Hematopoietic multipotent progenitor cell (in vitro differentiated cells): Measurements from ENCODE around the gene CPNE1. TPM values are rescaled to one million over a fixed set of nuclear protein-coding genes. Genes with fewer than 3 reads are reported as not detected.

ENCODE experiments used
- DNase-seq, 3 donors: peaks; one replicate each; pipeline ENCODE4 v3.0.0-alpha.2; 2011 to 2015; ENCODE audit warnings: low read depth in 2 of 3, low spot score in 2 of 3
- total RNA-seq: library from RNA; depleted of rRNA; stranded (reverse); fragments of >200 nt; gene quantifications from one replicate; pipeline ENCODE4 v1.2.3, GENCODE V29; 2012

Gene CPNE1
- total RNA-seq, 1 donor: 369 TPM

DNA sequence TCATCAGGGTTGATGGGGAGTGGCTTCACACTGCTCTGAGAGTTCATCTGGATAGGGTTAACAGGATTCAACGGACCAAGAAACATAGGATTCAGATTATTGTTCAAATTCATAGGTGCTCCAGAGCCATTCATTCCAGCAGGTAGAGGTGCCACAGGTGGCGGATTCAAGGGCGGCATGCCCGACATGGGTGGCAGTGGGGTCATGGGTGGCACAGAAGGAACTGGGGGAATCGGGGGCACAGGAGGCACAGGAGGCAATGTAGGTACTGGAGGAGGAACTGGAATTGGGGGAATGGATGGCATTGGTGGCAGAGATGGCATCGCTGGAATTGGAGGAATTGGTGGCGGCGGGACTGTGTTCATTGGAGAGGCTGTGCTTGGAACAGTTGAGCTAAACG lies 10.3 kb downstream of the CPNE1 start:
- DNase-seq: no peak

DNA sequence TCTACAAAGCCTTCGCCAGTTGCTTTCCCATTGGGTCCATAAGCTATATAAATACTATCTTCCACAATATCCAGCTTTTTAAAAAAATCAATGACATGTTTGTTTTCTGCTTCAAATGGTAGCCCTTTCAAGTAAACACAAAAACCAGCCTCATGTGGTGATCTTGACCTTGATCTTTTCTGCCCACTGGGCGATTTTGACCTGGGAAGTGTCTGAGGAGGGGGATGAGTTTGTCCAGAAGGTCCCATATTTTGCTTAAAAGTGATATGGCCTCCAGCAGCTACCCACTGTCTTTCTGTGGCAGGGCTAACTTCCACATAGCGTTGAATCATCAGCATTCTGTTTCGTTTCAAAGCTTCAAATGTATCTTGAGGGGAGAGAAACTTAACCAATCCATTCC lies 10.8 kb downstream of the CPNE1 start:
- DNase-seq: no peak

DNA sequence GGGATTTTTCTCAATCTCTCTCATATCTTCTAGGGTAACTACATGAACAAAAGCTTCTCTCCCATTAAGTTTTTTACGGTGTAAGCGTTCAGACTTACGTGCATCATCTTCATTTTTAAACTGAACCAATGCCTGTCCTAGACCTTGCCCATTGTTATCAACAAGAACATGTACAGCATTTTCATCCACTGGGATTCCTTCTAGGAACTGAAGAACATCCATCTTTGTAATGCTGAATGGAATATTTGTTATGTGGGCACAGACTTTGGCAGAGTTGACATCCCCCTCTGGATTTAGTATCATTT lies 11.3 kb downstream of the CPNE1 start:
- no peak for DNase-seq

DNA sequence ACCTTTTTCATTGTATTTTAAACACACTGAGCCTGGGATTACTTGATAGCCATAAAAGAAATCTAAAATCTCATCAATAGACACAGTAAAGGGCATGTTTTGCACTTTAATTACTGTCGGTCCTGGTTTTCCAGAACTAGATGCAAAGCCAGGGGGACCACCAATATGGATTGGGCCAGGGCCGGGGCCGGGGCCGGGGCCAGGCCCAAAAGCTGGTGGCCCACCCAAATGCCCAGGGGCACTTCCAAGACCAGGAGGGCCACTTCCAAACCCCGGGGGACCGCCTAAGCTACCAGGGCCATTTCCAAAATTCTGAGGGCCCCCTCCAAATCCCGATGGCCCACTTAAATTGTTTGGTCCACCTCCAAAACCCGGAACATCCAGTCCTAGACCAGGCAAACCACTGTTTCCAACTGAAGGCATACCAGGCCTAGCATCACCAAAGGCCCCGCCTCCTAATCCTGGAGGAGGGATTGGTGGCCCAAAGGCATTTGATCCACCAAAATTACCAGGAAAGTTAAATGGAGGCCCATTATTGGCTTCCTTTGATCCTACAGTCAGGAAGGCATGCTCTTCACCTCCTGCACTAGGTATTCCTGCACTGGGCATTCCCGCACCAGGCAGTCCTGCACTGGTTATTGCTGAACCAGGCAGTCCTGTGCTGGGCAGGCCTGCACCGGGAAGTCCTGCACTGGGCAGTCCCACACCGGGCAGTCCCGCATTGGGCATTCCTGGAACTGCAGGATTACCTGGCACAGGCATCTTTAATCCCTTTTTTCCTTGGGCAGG lies 11.9 kb downstream of the CPNE1 start:
- no peak for DNase-seq

DNA sequence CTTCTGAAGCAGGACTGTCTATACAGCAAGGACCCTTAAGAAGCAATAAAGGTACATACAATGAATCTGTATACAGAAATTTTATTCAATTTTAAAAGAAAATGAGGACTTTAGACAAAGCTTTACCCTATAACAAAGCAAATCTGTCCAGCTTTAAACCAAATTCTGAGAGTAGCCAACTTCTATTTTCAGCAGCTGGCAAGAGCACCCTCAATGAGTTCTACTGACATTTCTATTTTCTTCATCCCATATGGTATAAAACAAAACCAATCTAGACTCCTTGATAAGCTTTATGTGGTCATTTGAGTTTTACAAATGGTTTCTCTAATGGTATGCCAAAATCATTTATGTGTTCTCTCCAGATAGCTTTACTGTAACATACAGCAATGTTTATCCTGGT lies 12.7 kb downstream of the CPNE1 start:
- DNase-seq: no peak

DNA sequence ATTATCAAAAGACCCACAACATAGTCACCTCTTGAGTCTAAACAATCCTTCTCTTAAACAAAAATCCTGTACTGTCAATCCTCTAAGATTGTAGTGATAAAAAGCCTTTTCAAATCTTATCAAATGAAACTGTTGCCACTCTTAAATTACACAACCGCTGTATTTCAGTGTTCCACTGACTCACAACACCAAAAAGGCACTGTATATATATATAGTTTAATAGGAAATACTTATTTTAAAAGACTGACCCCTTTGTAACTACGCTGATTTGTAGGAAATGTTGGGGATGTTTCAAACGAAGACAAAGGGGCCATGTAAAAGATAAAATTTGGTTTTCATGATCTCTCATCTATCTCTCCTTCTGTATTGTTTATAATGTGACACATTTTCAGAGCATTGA lies 14.1 kb downstream of the CPNE1 start:
- no peak for DNase-seq

DNA sequence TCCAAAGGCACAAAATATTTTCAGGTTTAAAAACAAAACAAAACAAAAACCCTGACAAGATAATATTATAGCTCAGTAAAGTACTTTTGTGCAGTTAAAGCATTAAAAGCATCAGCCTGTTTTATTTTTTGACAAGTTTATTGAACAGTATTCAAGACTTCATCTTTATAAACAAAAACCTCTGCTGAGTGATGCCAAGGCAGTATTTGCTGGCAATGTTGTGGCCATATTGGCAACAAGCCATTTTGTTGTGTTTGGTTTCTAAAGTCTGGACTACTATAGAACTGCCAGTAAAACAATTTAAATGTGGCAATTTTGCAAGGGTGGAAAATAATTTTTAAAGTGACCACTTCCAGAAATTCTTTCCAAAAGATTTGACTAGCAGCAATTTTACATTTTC lies 15.9 kb downstream of the CPNE1 start:
- DNase-seq: no peak

DNA sequence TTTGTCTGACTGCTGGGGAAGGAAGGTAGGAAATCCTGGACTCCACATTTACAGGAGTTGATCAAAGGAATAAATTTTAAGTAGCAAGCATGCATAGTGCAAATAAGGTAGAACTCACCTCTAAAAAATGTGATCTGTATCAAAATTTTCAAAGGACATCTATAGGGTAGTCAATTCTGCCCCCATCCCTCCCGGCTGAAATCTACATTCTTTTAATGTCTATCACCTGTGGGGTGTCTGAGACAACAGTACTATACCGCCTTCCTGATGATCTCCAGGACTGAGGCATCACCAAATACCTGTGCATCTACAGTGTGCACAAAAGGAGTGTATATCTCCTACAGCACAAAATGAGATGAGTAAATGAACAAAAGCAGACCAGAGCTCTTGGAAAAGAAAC lies 19.9 kb downstream of the CPNE1 start:
- DNase-seq: no peak

DNA sequence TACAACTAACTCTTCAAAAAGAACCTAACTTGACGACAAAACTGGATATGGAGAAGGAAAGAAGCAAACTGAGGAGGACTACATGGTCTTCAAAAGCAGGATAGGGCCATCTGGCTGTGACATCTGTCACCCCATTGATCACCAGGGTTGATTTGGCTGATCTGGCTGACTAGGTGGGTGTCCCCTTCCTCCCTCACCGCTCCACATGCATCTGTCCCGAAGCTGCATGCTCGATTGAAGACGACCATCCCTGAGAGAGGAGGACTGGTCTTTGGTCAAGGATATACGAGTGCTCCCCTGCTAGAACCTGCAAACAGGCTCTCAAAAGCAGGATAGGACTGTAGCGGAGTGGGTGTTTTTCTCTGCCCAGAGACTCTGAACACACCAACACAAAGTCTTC lies 21.7 kb downstream of the CPNE1 start:
- no peak for DNase-seq

DNA sequence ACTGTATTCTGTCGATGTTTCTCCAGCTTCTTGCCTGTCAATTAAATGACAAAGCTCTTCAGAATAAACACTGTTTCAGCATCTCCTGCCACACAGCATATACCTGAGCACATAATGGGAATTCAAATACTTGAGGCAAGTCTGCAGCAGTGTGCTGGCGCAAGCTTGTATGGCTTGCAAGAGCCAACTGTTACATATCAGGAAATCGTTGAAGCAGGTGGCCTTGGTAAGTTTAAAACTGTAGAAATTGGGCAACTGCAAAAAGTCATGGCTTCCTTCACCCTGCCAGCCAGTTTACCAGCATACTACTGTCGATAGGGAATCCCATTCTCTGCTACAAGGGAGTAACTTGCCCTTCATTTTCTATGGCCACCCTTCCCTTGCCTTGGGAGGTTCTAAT lies 23.0 kb downstream of the CPNE1 start:
- no peak for DNase-seq

DNA sequence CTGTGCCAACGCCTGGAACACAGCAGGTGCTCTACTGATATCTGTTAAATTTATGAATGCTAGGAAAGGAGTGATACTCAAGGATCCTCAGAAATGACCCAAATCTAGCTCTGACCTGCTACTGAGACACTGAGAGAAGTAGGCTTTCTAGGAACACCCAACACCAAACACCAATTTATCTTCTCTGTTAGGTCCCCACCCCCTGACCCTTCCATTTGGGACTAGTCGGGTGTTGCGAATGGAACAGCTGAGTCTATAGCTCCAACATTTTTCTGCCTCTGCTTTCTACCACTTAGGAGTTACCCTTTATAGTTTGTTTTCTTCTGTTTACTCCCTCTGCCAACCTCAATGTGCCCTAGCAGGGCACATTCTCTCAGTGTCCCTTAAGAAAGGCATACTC lies 24.0 kb downstream of the CPNE1 start:
- DNase-seq: no peak

DNA sequence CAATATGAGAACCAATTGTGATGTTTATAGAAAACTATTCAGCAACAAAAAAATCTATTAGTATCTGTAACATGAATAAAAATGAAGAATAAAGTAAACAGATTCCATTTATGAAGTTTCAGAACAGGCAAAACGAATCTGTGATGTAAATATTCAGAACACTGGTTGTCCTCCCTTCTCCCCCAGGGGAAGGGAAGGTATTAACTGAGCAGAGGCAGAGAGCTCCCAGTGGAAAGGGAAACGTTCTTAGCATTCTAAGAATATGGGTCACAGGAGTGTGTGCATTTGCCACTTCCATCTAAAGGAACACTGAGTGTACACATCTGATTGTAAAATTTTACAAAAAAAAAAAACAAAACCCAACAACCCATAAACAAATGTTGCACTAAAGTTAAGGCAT lies 25.9 kb downstream of the CPNE1 start:
- no peak for DNase-seq

DNA sequence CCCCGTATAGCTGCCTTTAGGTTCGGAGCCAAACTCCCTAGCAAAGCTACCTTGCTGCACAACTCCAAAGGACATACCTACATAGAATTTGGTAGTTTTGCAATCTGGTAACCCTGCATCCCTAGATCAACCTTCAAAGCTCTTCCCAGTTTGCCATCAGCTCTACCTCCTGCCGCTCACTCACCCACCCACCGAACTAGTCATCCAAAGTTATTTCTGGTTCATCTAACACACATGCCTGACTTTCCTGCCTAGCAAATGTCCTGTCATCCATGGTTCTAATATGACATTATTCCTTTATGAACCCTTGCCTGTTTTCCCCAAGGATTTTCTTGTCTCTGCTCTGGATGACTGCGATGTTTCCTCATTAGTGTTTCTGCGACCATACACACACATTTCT lies 27.4 kb downstream of the CPNE1 start:
- DNase-seq: no peak

DNA sequence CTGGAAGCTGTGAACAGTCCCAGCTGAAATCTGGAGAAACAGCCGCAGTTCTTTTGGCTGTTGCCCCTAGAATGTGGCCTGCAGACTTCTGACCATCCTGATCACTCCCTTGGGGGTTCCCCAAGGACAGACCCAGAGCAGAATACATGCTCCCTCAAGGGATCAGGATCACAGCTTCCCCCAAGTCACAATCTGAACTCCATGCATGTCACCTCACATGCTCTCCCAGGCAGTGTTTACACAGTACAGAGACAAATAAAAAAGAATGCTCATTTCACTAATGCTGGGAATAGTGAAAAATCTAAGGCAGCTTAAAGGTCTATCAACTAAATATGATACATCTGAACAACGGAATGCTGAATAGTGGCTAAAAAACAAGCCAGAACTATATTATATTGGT lies 28.6 kb downstream of the CPNE1 start:
- DNase-seq: no peak

DNA sequence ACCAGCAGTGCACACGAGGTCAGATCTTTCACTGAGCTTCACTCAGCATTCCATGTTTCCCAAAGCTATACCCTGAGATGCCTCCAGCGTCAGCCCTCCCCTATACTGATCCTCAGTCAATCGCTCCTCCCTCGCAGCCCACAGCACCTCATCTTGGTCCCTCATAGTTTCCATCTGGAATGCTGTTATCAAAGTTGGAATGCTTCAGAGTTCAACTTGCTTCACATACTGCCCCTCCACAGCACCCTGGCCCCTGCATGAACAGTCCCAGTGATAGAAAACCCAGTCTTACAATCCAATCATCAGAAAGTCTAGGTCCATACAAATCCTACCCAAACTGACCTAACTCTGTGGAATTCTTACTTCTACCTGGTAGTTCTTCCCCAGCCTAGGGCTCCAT lies 29.0 kb downstream of the CPNE1 start:
- no peak for DNase-seq

DNA sequence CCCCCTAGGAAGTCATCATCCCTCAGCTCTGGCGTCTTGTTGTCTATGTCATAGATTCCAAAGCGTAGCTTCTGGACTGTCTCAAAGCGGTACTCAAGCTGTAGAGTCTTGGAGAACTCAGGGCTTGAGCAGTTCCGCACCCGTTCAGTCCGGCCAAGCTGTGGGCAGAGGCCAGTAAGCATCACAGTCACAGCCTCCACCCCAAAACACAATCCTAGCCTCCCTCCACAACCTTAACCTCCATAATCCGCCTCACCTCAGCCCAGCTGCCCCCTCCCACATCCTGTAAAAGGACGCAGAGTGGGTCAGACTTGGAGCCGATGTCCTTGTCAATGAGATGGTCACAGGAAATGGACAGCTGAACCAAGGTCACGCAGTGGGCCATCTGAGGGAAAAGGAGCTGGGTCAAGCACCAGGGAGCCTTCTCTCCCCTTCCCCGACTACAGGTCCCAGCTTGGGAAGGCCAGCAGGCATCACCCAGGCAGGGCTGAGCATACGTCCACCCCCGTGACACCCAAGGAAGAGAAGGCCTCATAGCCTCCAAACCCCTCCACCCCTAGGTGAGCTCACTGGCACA lies 32.1 kb downstream of the CPNE1 start:
- no peak for DNase-seq

DNA sequence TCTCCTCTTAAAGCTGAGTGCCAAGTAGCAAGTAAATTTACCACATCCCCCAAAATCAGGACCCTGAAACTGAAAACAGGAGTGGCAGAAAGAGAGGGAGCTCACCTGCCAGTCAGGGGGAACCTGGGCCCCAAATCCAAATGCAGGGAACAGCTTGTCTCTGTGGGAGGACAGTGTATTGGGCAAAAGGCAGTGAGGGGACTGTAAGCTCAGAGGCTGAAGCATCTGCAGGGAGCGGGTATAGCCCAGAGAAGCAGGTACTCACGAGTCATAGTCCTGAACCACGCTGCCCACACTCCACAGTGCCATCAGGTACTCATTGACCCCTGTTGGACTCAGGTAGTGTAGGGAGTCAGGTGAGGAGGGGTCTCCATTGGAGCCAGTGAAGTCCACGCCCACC lies 34.1 kb downstream of the CPNE1 start:
- DNase-seq: no peak

DNA sequence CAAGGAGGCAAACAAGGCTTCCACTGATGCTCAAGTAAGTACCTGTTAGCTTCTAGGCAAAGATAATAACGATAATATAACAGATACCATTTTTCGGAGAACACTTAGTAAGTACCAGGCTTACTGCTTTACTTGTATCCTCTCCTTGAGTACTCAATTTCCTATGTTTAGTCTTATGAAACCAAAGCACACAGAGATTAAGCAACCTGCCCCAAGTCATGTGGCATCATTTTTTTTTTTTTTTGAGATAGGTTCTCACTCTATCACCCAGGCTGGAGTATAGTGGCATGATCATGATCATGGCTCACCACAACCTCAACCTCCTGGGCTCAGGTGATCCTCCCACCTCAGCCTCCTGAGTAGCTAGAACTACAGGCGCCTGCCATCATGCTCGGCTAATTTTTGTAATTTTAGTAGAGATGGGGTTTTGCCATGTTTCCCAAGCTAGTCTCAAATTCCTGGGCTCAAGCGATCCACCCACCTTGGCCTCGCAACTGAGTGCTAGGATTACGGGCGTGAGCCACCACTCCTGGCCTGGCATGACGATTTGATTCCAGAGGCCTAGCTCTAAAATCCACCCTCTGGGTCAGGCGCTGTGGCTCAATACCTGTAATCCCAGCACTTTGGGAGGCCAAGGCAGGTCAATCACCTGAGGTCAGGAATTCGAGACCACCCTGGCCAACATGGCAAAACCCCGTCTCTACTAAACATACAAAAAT lies 35.1 kb downstream of the CPNE1 start:
- no peak for DNase-seq

DNA sequence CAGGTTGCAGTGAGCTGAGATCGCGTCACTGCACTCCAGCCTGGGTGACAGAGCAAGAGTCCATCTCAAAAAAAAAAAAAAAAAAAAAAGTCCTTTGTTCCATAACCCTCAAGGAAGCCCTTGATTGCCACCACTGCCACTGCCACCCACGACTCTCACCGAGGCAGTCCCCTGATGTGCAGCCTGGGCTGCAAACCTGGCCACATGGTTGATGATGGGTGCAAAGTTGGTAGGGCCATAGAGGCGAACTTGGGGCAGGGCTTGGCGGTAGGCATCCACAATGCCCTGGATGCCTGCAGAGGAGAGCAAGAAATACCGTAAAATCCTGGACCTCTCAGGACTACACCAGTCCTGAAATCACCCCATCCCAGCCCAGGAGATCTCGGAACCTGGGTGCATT lies 37.6 kb downstream of the CPNE1 start:
- no peak for DNase-seq

DNA sequence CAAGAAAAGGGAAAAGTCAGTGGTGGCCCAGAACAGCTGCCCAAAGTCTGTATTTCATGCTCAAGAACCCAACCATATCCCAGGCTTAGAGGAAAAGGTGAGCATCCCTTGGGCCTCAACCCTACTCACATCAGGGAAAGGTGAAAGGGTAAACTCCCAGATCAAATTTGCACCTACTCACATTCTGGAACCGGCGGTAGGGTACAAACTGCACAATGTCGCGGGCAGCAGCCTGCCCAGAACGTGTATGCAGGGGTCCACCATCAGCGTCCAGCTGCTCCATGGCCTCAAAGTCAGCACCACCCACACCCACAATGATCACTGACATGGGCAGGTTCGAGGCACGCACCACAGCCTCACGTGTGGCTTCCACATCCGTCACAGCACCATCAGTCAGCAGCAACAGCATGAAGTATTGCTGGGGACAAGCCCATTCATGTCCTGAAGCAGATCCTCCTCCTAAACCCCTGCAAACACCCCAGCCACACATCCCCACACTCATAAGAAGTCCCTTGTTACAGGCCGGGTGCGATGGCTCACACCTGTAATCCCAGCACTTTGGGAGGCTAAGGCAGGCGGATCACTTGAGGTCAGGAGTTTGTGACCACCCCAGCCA lies 38.2 kb downstream of the CPNE1 start:
- no peak for DNase-seq

DNA sequence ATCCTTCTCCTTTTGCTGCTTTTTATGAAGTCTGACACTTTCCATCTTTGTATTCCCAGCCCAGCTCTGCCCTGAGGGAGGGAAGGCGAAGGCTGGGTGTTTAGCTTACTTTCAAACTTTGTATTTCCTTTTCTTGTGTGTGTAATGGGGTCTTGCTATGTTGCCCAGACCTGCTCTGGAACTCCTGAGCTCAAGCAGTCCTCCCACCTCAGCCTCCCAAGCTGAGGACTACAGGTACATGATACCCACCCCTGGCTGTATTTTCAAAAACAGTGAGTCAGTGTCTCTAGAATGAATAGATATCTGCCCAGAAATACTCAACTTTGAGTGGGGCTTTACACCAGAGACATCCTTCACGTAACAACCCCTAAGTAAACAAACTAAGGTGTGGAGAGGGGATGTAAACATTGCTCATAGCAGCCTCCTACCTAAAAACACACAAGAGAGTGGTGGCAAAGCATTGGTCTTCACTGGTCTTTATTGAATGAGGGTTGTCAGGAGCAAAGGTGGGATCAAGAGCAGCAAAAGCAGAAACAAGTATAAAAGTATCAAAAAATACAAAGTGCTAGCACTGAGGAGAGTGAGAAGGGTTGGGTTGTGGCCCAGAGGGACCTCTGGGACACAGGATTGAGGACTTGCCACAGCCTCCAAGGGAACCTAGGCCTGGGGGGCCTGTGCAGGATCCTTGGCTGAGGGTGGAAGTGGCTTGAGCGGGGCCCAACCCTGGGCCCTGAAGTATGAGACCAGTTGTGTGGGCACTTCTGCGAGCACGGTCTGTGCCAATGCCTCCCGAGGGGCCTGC lies 38.9 kb downstream of the CPNE1 start:
- no peak for DNase-seq
